NB4 (cell line): Measurements from ENCODE around the gene SEMA6D.

Experiments
- MAX ChIP-seq: IDR thresholded peaks from 2 replicates; pipeline ENCODE4 v1.6.1; 2011; ENCODE audit warnings: low read depth, low read length
- POLR2A ChIP-seq: IDR thresholded peaks from 2 replicates; pipeline ENCODE4 v1.6.1; 2011; ENCODE audit warnings: mild to moderate bottlenecking; ENCODE audit not compliant: insufficient read length; ENCODE audit errors: extremely low read depth

- TF ChIP-seq POLR2A (no peak), MAX (no peak)
Measured at GRCh38 chr15:47726399-47726823, 9.1 kb downstream of the SEMA6D start.
